Tibial nerve (tissue), 4 donors: ENCODE results near the gene DUSP1.

Experiments
- EP300 ChIP-seq, 2 donors: sonication (generic); formaldehyde crosslinking; IDR thresholded peaks; one replicate each; pipeline ENCODE4 v1.6.1; 2017; ENCODE audit warnings: antibody characterized with exemption in 2 of 2, mild to moderate bottlenecking in 1 of 2
- POLR2A ChIP-seq, 2 donors: fragments of 450-650 bp; IDR thresholded peaks; one replicate each; pipeline ENCODE4 v1.6.1; 2017; ENCODE audit warnings: antibody characterized with exemption in 2 of 2, mild to moderate bottlenecking in 2 of 2, moderate library complexity in 2 of 2
- TF ChIP-seq, protein P1 (sequence below), 5 experiments: fragments of 200-600 bp in 3 of 5; fragments of 450-650 bp in 2 of 5; sonication (generic) in 3 of 5; IDR thresholded peaks; one replicate each; pipeline ENCODE4 v1.5.1; 2016 to 2019; ENCODE audit warnings: antibody characterized with exemption in 5 of 5, mild to moderate bottlenecking in 3 of 5, moderate library complexity in 2 of 5

DNA sequence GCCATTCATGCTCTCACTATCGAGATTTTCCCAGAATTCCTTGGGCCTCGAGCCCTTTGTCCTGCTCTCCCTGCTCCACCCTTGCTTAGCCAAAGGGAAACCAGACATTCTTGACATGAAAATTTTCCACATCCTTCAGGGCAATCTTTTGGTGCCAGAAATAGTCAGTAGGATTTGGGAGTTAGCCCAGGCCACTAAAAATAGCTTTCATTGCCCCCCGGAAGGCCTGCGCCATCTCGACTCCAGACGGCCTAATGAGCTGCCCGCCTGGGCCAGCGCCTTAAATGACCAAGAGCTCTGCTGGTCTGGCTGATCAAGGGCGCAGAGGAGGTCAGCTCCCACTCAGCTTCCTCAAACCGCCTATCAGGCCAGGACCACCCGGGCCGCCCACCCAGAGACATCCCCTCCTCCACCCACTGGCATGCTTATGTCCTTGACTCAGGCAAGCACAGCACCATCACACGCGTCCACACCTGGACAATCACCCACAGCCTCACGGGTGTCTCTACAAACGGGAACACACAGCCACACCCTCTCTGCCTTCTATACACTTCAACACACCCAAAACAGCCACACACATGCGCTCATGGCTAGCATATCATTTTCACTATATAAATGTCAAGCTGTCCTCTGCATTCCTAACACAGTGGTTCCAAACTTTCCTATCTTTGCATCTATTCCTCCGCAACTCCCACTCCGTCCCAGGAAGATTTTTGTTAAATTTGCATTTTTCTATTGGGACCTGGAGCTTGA is 20.9 kb downstream of the DUSP1 start:
- TF ChIP-seq EP300 (IDR thresholded peaks at IDR 0.05) (peak; percentile 57 to 84), POLR2A (IDR thresholded peaks at IDR 0.05) (no peak)
- TF ChIP-seq, protein P1, sequence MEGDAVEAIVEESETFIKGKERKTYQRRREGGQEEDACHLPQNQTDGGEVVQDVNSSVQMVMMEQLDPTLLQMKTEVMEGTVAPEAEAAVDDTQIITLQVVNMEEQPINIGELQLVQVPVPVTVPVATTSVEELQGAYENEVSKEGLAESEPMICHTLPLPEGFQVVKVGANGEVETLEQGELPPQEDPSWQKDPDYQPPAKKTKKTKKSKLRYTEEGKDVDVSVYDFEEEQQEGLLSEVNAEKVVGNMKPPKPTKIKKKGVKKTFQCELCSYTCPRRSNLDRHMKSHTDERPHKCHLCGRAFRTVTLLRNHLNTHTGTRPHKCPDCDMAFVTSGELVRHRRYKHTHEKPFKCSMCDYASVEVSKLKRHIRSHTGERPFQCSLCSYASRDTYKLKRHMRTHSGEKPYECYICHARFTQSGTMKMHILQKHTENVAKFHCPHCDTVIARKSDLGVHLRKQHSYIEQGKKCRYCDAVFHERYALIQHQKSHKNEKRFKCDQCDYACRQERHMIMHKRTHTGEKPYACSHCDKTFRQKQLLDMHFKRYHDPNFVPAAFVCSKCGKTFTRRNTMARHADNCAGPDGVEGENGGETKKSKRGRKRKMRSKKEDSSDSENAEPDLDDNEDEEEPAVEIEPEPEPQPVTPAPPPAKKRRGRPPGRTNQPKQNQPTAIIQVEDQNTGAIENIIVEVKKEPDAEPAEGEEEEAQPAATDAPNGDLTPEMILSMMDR (IDR thresholded peaks at IDR 0.05): no peak
